Smooth muscle cell (in vitro differentiated cells): ENCODE results near the gene KRTAP10-2. TPM values are rescaled to one million over a fixed set of nuclear protein-coding genes. Genes with fewer than 3 reads are reported as not detected.

ENCODE experiments used
- DNase-seq: peaks from one replicate; lab custom pipeline; 2025; ENCODE audit not compliant: unreplicated experiment; lab: John Stamatoyannopoulos, UW
- H2AFZ ChIP-seq: fragments of 200-600 bp; sonication (generic); 2 replicates; pipeline ENCODE4 v1.6.0; 2016; ENCODE audit warnings: antibody characterized with exemption, low read depth, mild to moderate bottlenecking
- H3F3A ChIP-seq: fragments of 200-600 bp; sonication (generic); 2 replicates; pipeline ENCODE4 v1.6.0; 2017; ENCODE audit warnings: antibody characterized with exemption, low read depth
- H3K27ac ChIP-seq: fragments of 200-600 bp; sonication (generic); 2 replicates; pipeline ENCODE4 v1.5.1; 2016; ENCODE audit warnings: low read depth, mild to moderate bottlenecking
- H3K27me3 ChIP-seq: fragments of 200-600 bp; sonication (generic); 2 replicates; pipeline ENCODE4 v1.6.1; 2016; ENCODE audit warnings: low read depth, mild to moderate bottlenecking
- H3K36me3 ChIP-seq: fragments of 200-600 bp; sonication (generic); 2 replicates; pipeline ENCODE4 v1.5.1; 2016; ENCODE audit warnings: low read depth
- H3K4me1 ChIP-seq: fragments of 200-600 bp; sonication (generic); 2 replicates; pipeline ENCODE4 v1.5.1; 2016; ENCODE audit warnings: low read depth
- H3K4me2 ChIP-seq: fragments of 200-600 bp; sonication (generic); 2 replicates; pipeline ENCODE4 v1.6.0; 2016; ENCODE audit warnings: mild to moderate bottlenecking
- H3K4me3 ChIP-seq: fragments of 200-600 bp; sonication (generic); 2 replicates; pipeline ENCODE4 v1.5.1; 2016; ENCODE audit warnings: mild to moderate bottlenecking
- H3K79me2 ChIP-seq: fragments of 200-600 bp; sonication (generic); 2 replicates; pipeline ENCODE4 v1.6.0; 2016; ENCODE audit warnings: low read depth, mild to moderate bottlenecking
- H3K9ac ChIP-seq: fragments of 200-600 bp; sonication (generic); 2 replicates; pipeline ENCODE4 v1.6.0; 2016; ENCODE audit warnings: low read depth
- H3K9me3 ChIP-seq: fragments of 200-600 bp; sonication (generic); replicated peaks from 2 replicates; pipeline ENCODE4 v1.5.1; 2016; ENCODE audit warnings: low read depth
- H4K20me1 ChIP-seq: fragments of 200-600 bp; sonication (generic); 2 replicates; pipeline ENCODE4 v1.6.0; 2016; ENCODE audit warnings: low read depth
- WGBS: methylation state at CpG from one replicate; pipeline ENCODE4 v1.1.7; 2016; ENCODE audit warnings: low lambda C conversion rate; 5-methylcytosine and 5-hydroxymethylcytosine counted together
- polyA plus RNA-seq: library from polyadenylated mRNA; unstranded; fragments of >200 nt; fragmentation: Nextera tagmentation; extraction: Ambion mirVana; gene quantifications from 2 replicates; pipeline ENCODE4 v1.2.1, GENCODE V29; 2016
- total RNA-seq: library from RNA; depleted of rRNA; stranded (reverse); fragments of >200 nt; gene quantifications from 2 replicates; pipeline ENCODE4 v1.2.3, GENCODE V29; 2014
- TF ChIP-seq, protein P1 (sequence below): fragments of 200-600 bp; sonication (generic); IDR thresholded peaks from 2 replicates; pipeline ENCODE4 v1.5.1; 2017; ENCODE audit warnings: borderline replicate concordance, mild to moderate bottlenecking, antibody characterized with exemption; ENCODE audit not compliant: insufficient read depth, poor library complexity, severe bottlenecking

Gene KRTAP10-2
- total and polyA plus RNA-seq, 2 experiments from 2014 or later: not detected

DNA sequence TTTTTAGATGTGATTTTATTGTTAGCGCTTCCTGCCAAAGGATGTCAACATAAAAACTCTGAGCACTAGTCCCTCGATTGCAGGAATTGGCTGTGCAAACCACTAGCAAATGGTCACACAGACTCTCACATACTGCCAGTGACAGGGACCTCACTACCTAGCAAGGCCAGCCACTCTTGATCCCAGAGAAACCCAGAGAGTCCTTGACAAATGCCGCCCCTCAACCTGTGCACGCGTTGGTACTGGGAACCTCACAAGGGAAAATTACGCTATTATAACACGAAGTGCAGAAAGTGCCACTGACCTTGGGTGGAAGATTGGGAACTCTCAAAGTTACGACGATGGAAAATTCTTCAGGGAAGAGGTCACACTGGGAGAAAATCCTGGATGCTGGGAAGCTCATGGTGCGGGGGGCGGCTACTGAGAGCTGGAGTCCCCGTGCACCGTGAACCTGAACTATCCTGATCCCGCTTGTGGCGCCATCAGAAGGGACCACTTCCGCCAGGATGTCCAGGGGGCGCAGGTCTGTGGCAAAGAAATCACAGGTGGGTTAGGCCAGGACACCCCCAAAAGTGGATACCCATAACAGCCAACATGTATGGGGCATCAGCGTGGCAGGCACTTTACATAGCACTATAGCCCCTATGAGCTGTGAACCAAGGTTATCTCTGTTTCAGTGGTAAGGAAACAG, 16.3 kb upstream of the KRTAP10-2 start:
- TF ChIP-seq, protein P1, sequence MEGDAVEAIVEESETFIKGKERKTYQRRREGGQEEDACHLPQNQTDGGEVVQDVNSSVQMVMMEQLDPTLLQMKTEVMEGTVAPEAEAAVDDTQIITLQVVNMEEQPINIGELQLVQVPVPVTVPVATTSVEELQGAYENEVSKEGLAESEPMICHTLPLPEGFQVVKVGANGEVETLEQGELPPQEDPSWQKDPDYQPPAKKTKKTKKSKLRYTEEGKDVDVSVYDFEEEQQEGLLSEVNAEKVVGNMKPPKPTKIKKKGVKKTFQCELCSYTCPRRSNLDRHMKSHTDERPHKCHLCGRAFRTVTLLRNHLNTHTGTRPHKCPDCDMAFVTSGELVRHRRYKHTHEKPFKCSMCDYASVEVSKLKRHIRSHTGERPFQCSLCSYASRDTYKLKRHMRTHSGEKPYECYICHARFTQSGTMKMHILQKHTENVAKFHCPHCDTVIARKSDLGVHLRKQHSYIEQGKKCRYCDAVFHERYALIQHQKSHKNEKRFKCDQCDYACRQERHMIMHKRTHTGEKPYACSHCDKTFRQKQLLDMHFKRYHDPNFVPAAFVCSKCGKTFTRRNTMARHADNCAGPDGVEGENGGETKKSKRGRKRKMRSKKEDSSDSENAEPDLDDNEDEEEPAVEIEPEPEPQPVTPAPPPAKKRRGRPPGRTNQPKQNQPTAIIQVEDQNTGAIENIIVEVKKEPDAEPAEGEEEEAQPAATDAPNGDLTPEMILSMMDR: no peak
- H3K79me2 ChIP-seq: no peaks in the 10 kb centered on the region
- 96% methylated on average over 18 of the region's 18 CpGs for WGBS

DNA sequence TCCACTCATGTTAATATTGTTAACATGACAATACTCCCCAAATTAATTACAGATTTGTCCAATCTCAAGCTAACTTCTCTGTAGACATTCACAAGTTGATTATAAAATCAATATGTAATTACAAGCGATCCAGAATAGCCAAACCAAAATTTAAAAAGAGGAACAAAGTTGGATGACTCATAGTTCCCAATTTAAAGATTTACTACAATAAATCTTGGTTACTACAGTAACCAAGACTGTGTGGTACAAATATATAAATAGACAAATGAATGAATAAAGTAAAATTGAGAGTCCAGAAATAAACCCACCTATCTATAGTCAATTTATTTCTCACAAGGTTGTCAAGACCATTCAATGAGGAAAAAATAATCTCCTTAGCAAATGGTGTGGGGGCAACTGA, 15.1 kb upstream of the KRTAP10-2 start:
- Histone ChIP-seq H3K9me3 (no peaks in the 10 kb centered on the region), H4K20me1 (no peaks in the 10 kb centered on the region), H3F3A (no peaks in the 10 kb centered on the region), H3K4me2 (no peak overlapping the region), H3K27ac (no peak overlapping the region), H3K4me1 (no peaks in the 10 kb centered on the region), H3K36me3 (no peaks in the 10 kb centered on the region), H3K9ac (no peak overlapping the region), H2AFZ (no peak overlapping the region), H3K79me2 (no peaks in the 10 kb centered on the region), H3K4me3 (no peak overlapping the region), H3K27me3 (no peaks in the 10 kb centered on the region)
- no peak for DNase-seq
- TF ChIP-seq, protein P1: no peak
- 91% methylated on average over 1 of the region's 1 CpG for WGBS

More for the DNA sequence above, 16.3 kb upstream of the KRTAP10-2 start:
- DNase-seq: no peak
- no peaks in the 10 kb centered on the region for H4K20me1 ChIP-seq
- H3K36me3 ChIP-seq: no peaks in the 10 kb centered on the region
- no peak overlapping the region for H3K4me2 ChIP-seq
- H3K9ac ChIP-seq: no peak overlapping the region
- H2AFZ ChIP-seq: no peak overlapping the region
- H3K4me3 ChIP-seq: no peak overlapping the region
- H3K9me3 ChIP-seq: no peaks in the 10 kb centered on the region
- H3K4me1 ChIP-seq: no peaks in the 10 kb centered on the region
- H3F3A ChIP-seq: no peaks in the 10 kb centered on the region
- no peak overlapping the region for H3K27ac ChIP-seq
- no peaks in the 10 kb centered on the region for H3K27me3 ChIP-seq

DNA sequence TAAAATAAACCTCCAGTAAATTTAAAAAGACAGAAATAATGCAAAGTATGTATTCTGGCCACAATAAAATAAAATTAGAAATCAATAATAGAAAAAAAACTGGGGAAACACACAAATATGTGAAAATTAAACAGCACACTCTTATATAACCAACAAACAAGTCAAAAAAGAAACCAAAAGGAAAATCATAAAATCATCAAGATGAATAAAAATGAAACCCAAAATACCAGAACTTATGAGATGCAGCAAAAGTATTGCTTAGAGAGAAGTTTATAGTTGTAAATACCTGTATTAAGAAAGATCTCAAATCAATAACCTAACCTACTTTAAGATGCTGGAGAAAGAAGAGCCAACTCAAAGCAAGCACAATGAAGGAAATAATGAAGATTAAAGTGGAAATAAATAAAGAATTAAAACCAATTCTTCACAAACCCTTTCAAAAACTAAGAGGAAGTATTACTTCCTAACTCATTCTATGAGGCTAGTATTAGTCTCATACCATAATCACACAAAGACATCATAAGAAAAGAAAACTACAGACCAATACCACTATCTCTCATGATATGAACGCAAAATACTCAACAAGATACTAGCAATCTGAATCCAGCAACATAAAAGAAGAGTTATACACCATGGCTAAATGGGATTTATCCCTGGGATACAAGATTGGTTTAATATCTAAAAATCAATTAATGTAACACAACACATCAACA, 13.7 kb upstream of the KRTAP10-2 start:
- no peaks in the 10 kb centered on the region for H3K36me3 ChIP-seq
- DNase-seq: no peak
- 0% methylated on average over 1 of the region's 1 CpG for WGBS
- H3K4me1 ChIP-seq: no peaks in the 10 kb centered on the region
- TF ChIP-seq, protein P1: no peak
- H3K9ac ChIP-seq: no peak overlapping the region
- no peaks in the 10 kb centered on the region for H4K20me1 ChIP-seq
- H3K27ac ChIP-seq: no peak overlapping the region
- H3K79me2 ChIP-seq: no peaks in the 10 kb centered on the region
- H3K9me3 ChIP-seq: no peaks in the 10 kb centered on the region
- H3K27me3 ChIP-seq: no peaks in the 10 kb centered on the region
- H3F3A ChIP-seq: no peaks in the 10 kb centered on the region
- H3K4me2 ChIP-seq: no peak overlapping the region
- H3K4me3 ChIP-seq: no peak overlapping the region
- H2AFZ ChIP-seq: no peak overlapping the region
